Measurements from ENCODE around the gene RPS6KB2.
A peak's percentile ranks its signal among the peaks of the same experiment; 100 is the strongest.

The RPS6KB2 gene

GRCh38 chr11:67428052-67429001, at the start of gene RPS6KB2:
RPS6KB2 (plus strand) TSS chr11:67428494; CDS start chr11:67428546, 52 bp downstream.
- peak; percentile 98 for DNase-seq (ENCODE audit: low read depth)
- peak within 1 kb of the TSS; percentile 98 for H3K4me3 ChIP-seq (replicated peaks; ENCODE audit: low read depth, low read length)
- TF ChIP-seq CTCF (IDR thresholded peaks at IDR 0.05; ENCODE audit: low read length, missing control alignments) = no peak

GRCh38 chr11:67378544-67378943, 49.8 kb upstream of the RPS6KB2 start:
- TF ChIP-seq CTCF (IDR thresholded peaks at IDR 0.05; ENCODE audit: low read length, missing control alignments) = no peak
- no peak for DNase-seq (ENCODE audit: low read depth)
- no peak overlapping the region for H3K4me3 ChIP-seq (replicated peaks; ENCODE audit: low read depth, low read length)

GRCh38 chr11:67379061-67380058, 48.9 kb upstream of the RPS6KB2 start:
- no peak overlapping the region for H3K4me3 ChIP-seq (replicated peaks; ENCODE audit: low read depth, low read length)
- TF ChIP-seq CTCF (IDR thresholded peaks at IDR 0.05; ENCODE audit: low read length, missing control alignments) = no peak
- no peak for DNase-seq (ENCODE audit: low read depth)

GRCh38 chr11:67381244-67381972, 46.9 kb upstream of the RPS6KB2 start:
- DNase-seq (ENCODE audit: low read depth) = no peak
- no peak overlapping the region for H3K4me3 ChIP-seq (replicated peaks; ENCODE audit: low read depth, low read length)
- no peak for TF ChIP-seq CTCF (IDR thresholded peaks at IDR 0.05; ENCODE audit: low read length, missing control alignments)

- no peak for TF ChIP-seq CTCF (IDR thresholded peaks at IDR 0.05; ENCODE audit: low read length, missing control alignments)
- H3K4me3 ChIP-seq (replicated peaks; ENCODE audit: low read depth, low read length) = no peak overlapping the region
Observed at GRCh38 chr11:67382276-67383136, 45.8 kb upstream of the RPS6KB2 start.

More at GRCh38 chr11:67382276-67383136, 45.8 kb upstream of the RPS6KB2 start:
- DNase-seq (ENCODE audit: low read depth) = peak; percentile 85

All from fibroblast of pulmonary artery (primary cell).